Activated CD4-positive, alpha-beta T cell treated with anti-CD3 and anti-CD28 coated beads, Interleukin-2, Interleukin-4, amounts not matched to agents 100 ng/mL and 50 ng/mL, durations not matched to agents 16 hours and 8 hours (primary cell): ENCODE measurements around the gene STARD9.

Experiments used
- DNase-seq: peaks from one replicate; pipeline ENCODE4 v3.0.0-alpha.2; 2020; ENCODE audit warnings: low spot score

STARD9 gene

DNA sequence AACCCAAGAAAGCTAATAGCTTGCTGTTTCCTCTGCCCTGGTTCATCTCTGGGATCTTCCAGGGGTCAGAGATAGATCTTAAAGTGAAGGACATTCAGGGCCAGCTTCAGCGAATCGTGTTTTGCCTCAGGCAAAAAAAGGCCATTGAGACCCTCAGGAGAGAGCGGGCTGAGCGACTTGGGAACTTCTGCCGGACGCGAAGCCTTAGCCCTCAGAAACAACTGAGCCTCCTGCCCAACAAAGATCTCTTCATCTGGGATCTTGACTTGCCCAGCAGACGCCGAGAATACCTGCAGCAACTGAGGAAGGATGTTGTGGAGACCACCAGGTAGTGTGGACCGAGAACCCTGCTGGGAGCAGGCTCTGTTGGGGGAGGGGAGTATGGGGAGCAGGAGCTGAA is 119.0 kb downstream of the STARD9 start:
- DNase-seq = no peak

DNA sequence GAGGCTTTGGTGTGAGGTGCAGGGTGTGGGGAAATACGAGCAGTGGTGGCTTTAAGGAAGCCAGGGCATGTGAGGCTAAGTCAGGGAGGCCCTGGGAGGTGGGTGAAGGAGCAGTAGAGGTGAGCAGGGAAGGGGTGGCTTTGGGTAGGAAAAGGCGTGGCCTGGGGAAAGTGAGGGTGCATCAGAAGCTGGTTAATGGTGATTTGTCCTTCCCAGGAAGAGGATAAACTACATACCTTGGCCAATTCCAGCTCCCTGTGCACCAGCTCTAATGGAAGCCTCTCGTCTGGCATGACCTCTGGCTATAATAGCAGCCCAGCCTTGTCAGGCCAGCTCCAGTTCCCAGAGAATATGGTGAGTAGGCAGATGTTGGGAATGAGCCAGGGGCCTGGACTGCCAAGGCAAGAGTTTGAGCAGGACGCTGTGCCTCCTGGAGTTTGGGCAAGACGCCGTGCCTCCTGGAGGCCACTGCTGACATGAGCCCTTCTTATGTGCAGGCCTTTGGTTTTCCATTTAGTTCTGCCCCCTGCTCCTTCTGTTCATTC is 120.2 kb downstream of the STARD9 start:
- DNase-seq = no peak

DNA sequence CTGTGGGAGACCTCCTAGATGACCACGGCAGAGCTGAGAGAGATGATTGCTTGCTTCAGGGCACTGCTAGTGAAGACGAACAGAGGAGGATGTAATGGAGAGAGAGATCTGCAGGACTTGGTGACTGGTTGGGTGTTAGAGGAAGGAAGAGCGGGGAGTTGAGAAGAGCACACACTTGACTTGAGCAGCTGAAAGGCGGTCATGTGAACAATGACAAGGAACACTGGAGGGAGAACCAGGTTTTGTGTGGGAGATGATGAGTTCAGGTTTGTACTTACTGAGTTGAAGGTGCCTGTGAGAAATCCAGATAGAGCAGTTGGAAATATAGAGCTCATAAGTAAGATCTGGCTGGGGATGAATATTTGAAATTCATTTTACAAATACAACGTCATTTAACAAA is 121.2 kb downstream of the STARD9 start:
- DNase-seq = no peak

DNA sequence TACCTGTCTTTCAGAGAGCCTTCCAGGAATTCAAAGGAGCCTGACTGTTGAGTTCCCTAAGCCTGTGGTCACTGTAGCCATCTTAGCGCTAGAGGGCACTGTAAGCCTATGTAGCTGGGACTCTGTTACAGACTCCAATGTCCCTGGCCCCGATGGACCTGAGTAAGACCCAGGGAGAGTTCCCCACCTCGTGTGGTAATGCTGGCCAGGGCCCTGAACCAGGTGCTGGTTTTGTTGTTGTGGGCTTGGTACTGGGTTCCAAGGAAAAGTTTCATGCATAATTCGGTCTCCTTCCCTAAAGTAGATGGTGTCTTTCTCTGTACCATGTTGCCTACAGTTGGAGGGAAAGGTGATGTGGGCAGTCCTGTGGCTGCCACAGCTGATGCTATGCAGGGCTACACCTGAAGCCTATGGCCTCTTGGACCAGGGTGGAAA is 129.1 kb downstream of the STARD9 start:
- DNase-seq = peak; percentile 61

DNA sequence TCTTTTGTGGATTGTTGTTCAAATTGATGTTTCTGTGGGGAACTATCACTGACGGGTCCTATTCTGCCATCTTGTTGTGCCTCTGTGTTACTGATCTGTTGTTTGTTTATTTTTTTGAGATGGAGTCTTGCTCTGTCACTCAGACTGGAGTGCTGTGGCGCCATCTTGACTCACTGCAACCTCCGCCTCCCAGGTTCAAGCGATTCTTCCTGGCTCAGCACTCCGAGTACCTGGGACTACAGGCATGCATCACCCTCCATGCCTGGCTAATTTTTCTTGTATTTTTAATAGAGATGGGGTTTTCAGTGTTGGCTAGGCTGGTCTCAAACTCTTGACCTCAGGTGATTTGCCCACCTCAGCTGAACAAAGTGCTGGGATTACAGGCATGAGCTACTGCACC is 129.9 kb downstream of the STARD9 start:
- DNase-seq = no peak

DNA sequence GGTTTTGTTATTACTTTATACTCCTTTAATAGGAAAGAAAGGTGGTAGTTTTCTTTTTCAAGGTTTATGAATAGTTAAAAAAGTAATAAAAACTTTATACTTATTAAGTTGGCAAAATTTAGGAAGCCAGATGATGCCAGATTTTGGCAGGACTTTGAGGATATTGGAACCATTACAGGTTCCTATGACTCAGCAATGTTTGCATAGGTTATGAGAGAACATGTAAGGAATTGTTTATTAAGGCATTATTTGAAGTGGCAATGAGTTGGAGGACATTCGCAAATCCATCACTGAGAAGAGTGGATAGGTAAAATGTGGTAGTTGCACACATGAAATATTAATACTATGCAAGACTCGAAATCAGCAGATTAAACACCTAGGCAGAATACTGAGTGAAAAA is 131.7 kb downstream of the STARD9 start:
- DNase-seq = no peak

DNA sequence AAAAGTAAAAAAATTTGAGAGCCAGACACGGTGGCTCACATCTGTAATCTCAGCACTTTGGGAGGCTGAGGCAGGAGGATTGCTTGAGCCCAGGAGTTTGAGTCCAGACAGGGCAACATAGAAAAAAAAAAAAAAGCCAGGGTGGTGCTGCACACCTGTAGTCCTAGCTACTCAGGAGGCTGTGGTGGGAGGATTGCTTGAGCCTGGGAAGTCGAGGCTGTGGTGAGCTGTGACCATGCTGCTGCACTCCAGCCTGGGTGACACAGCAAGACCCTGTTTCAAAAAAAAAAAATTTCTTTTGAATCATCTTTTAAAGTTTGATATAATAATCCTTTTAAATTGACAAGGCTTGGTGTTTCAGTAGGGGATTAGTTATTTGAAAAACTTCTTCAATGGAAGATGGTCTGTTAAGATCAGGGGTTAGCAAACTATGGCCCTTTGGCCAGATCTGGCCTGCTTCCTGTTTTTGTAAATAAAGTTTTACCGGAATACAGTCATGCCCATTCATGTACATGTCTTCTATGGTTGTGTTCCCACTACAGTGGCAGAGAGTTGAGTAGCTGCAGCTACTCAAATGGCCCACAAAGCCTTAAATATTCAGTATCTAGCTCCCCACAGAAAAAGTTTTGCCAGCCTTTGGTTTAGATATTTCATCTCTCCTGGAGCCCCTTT is 132.6 kb downstream of the STARD9 start:
- DNase-seq = no peak

DNA sequence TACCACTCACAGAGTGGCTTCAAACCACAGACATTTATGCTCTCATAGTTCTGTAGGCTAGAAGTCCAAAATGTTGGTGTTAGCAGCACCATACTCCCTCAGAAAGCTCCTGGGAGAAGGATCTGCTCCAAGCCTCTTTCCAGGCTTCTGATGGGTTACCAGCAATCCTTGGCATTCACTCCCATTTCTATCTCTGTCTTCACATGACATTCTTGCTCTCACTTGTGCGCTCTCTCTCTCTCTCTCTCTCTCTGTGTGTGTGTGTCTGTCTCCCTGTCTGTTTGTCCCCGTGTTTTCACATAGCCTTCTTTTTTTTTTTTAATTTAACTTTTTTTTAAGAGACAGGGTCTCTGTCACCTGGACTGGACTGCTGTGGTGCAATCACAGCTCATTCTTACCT is 135.3 kb downstream of the STARD9 start:
- DNase-seq = no peak

DNA sequence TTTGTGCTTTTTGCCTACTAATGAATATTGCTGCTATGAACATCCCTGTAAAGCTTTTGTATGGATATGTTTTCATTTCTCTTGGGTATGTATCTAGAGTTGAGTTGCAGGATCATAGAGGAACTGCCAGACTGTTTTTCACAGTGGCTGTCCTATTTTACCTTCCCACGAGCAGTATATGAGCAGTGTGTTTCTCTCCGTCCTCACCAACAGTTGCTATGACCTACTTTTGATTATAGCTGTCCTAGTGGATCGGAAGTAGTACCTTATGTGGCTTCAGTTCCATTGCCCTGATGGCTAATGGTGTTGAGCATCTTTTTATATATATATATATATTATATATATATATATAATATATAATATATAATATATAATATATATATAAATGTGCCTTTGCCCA is 136.3 kb downstream of the STARD9 start:
- no peak for DNase-seq

DNA sequence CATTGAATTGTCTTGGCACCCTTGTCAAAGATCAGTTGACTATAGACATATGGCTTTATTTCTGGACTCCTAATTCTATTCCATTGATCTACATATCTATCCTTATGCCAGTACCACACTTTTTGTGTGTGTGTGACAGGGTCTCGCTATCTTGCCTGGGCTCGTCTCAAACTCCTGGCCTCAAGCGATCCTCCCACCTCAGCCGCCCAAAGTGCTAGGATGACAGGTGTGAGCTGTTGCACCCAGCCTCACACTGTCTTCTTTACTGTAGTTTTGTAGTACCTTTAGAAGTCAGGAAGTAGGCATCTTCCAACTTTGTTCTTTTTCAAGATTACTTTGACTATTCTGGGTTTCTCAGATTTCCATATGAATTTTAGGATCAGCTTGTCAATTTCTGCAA is 137.2 kb downstream of the STARD9 start:
- DNase-seq = no peak

DNA sequence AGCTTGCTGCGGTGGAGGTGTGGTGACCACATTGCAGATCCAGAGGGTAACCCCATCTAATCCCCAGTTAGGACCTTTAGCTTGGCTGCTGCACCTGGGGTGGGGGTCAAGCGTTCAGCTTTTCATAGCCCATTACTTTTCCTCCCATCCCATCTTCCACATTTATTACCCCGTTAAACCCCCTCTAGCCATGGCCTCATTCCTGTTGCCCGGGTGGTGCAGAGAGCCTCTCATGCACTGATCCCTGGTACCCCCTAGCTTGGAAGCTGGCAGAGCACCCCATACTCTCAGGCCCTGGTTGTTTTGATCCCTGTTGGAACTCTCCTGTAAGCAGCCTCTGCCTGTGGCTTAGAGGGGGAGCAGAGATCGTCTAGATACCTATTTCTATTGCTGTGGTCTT is 140.7 kb downstream of the STARD9 start:
- no peak for DNase-seq

DNA sequence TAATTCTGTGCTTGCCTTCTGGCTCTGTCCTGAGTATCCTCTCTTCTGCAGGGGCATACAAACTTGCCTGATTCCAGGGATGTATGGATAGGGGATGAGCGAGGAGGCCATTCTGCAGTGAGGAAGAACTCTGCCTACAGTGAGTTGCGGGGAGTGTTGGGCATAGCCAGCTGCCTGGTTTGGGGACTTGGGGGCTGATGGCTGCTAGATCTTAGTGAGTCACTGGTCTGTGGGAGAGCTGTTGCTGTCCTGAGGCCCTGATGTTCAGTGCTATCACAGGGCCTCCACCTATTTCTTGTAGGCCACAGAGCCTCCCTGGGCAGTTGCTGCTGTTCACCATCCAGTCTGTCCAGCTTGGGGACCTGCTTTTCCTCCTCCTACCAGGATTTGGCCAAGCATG is 141.2 kb downstream of the STARD9 start:
- DNase-seq = no peak

DNA sequence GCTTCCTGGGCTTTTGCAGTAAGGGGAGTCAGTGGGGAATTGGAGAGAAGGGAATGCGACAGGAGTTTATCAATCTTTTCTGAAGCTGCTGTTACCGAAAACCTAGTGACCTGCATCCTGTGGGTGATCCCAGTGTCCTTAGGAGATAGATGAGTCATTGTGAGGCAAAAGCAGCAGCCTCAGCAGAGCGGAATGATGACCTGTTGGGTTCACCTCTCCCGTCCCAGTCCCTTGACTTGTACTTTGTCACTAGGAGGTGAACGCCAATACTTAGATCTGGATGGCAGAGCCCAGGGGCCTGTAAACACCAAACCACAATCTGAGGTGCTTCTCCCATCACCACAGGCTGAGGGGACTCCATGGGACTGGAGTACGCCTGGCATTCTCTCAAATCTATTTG is 143.6 kb downstream of the STARD9 start:
- DNase-seq = no peak

DNA sequence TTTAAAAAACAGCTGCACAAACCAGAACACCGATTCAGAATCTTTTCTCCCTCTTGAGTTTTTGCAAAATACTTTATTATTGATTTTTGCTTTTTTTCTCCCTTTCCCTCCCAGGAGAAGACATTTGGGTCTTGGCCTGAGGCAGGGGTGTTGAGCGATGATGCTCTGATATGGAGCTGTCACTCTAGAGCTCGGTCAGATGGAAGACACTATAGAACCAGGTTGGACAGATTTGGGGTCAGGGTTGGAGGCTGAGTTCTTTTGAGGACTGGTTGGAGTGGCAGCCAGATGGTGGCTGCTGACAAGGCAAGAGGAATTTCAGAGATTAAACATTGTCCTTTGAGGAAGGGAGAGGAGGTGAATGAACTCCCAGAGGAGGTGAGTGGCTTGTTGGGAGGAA is 144.7 kb downstream of the STARD9 start:
- DNase-seq = no peak

DNA sequence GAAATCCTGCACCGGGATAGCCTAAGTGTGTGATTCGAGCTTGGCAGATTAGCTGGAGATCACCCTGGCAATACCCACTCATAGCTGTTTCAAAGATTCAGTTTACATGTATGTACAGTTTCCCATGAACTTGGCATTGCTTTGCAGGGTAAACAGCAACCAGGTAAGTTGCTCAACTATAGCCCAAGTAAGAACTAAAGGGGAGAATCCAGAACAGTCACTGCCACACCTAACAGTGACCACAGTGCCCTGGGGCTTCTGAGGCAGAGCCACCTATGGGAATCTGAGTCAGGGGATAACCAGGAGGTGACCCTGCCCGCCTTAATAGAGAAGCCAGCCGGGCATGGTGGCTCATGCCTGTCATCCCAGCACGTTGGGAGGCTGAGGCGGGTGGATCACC is 145.6 kb downstream of the STARD9 start:
- DNase-seq = no peak

DNA sequence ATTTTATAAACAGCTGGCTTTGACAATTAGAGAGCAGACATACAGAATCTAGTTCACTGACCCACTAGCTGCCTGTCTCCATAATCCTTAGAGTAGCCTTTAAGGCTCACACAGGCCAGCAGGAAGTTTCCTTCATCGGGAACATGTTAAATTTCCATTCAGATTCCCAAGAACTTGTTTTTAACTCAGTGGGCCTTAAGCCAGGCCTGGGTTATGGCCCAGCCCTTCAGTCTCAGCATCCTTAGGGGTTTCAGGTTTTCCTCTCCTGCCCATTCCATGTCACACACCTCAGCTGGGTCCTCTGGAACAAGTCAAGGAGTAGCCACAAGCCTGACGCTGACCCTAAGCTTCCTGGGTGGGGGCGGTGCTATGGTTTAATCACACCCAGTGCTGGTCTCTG is 146.5 kb downstream of the STARD9 start:
- DNase-seq = no peak

DNA sequence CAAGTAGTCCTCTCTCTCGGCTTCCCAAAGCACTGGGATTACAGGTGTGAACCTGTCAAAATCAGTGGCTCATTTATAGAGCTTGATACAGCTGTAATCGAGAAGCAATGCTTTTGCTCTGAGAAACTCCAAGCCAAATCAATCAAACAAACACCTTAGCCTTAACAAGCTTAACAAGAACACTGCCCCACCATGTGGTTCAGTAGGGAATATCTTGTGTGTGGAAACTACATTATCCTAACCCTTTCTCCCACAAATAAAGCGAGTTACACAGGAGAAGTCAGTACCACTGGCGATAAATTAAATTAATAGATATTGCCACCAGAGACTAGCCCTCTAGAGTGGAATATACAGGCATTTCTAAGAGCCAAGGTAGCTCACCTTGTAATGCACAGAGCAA is 147.7 kb downstream of the STARD9 start:
- DNase-seq = no peak

DNA sequence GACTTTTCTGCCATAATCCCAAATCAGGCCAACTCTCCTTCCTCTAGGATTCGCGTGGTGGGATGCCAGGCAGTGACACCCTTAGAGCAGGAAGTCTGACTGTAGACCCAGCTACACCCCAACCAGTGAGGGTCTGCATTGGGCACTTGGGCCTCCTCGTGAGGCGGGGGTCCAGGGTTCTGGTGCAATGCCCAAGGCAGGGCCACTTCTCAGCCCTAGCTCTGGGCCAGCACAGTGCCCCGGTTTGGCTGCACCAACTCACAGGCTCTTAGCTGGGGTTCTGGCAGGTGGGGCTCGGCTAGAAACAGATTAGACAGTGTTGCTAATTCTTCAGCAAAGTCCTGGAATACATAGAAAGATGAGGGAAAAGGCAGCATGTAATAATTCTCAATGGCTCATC is 148.9 kb downstream of the STARD9 start:
- DNase-seq = no peak

DNA sequence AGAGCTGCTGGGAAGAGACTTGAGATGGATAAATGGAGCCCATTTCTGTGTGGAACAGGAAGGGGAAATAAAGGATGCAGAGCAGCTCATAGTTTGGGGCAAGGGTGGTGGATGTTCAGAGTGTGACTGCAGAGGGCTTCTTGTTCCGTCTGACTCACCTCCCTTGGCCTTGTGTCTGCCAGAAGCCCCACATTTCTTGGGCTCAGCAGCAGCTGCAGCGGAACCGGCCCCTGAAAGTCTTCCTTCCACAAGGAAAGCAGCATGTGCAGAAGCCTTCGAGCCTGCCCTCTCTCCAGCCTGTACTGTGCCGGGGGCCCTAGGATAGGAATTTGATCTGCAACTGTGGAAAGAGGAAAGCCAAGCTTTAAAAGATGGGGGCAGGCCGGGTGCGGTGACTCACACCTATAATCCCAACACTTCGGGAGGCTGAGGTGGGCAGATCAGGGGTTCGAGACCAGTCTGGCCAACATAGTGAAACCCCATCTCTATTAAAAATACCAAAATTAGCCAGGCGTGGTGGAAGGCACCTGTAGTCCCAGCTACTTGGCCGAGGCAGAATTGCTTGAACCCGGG is 150.0 kb downstream of the STARD9 start:
- DNase-seq = no peak

DNA sequence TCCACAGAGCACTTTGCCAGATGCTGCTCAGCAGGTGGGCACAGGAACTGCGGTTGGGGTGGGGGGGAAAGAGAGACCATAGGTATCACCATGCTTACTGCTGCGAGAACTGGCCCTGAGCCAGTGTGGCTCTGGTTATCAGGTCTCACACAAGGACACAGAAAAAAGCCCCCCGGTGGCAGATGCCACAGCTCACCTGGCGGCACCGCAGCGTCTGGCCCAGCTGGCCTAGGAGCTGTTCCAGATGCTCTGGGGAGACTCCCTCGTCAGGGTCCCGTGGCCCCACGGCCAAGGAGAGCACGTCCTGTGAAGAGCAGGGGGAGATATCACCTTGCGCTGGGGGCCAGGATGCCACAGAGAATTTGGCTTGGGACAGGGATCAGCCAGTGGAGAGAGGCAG is 150.7 kb downstream of the STARD9 start:
- no peak for DNase-seq

DNA sequence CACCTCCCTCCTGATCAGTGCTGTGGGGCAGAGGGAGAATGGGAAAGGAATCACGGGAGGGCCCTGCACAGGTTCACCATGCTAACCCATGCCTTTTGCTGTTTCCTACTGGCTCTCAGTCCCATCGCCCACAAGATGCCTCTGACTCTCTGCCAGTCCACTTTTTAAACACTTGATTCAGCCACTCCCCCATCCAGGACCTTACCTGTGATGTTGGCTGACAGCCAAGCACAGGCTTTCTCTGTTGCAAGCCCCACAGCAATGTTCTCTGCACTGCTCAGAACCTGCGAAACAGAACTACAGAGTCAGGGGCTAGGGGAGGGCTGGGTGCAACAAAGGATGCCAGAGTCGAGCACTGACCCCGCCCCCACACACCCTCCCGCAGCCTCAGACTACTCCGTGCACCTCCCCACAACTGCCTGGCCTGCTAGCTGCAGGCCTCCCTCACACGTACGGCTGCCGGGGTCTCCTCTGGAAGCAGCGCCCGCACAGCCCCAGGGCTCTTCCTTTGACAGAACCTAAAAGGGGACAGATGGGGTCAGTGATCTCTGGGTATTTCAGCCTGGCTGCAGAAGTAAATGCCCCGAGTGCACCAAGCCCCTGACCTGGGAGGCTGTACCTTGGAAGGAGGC is 152.5 kb downstream of the STARD9 start:
- no peak for DNase-seq

DNA sequence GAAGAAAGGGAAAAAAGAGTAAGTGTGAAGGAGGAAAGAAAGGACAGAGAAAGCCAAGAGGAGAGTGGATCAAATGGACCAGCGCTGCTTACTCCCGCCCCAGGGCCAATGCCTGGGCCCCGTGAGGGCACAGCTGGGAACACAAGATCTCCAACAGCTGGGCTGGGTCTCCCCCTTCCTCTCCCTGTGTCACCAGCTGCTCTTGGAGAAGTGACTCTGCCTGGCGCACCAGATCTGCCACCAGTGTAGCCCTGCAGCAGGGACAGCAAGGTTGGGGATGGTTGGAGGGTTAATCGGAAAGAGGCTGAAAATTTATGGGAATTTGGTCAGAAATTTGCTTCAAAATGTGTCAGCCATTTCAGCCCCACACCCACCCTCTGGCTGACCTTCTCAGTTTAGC is 153.2 kb downstream of the STARD9 start:
- no peak for DNase-seq

DNA sequence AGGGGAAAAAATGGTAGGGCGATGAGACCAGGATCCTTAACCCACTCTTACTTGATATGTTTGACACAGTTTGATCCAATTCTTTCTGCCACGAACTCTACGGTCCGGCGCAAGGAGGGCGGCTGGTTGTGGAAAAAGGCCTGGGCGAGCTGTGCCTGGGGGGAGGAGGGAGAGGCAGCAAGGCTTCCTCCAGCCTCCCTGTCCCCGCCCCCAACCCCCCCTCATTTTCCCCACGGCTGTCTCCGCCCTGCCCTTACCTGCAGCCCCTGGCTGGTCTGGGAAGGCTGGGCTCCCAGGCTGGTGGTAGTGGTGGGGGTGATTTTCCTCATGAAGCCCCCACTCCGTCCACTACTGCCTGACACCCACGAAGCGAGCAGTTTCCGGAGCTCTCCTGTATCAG is 153.6 kb downstream of the STARD9 start:
- no peak for DNase-seq

DNA sequence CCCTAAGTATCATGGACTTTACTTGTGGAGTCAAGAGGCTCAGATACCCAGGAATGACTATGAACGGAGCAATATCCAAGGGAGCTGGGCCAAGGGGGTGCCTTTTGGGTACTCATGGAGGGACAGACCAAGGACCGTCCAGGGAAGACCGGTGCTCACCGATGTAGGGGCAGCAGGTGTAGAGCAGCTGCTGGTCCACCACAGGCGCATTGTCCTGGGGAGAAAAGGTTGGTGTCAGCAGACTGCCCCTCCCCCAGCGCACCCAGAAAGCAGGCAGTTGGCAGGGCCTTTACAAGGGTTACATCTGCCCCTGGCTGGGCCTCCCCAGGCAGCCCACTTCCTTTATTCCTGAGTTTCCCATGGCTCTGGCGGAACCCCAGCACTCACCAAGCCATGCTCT is 154.0 kb downstream of the STARD9 start:
- DNase-seq = no peak
